Nephron progenitor cell (in vitro differentiated cells): ENCODE data around the gene MMP24.

Source experiments
- DNase-seq: peaks from one replicate; pipeline ENCODE4 v3.0.0; 2021
- H3K27ac Mint-ChIP-seq: 2 replicates; pipeline ENCODE4 v1.8.0; 2021; ENCODE audit warnings: mild to moderate bottlenecking, moderate library complexity, mixed read lengths
- H3K27me3 Mint-ChIP-seq: 2 replicates; pipeline ENCODE4 v1.8.0; 2021; ENCODE audit warnings: mild to moderate bottlenecking, low read depth, mixed read lengths; ENCODE audit not compliant: poor library complexity
- H3K36me3 Mint-ChIP-seq: 2 replicates; pipeline ENCODE4 v1.8.0; 2021; ENCODE audit warnings: low read depth, mixed read lengths
- H3K4me1 Mint-ChIP-seq: 2 replicates; pipeline ENCODE4 v1.8.0; 2021; ENCODE audit warnings: mixed read lengths
- H3K4me3 Mint-ChIP-seq: 2 replicates; pipeline ENCODE4 v1.8.0; 2021; ENCODE audit warnings: mild to moderate bottlenecking, moderate library complexity, mixed read lengths
- H3K9me3 Mint-ChIP-seq: 2 replicates; pipeline ENCODE4 v1.8.0; 2021; ENCODE audit warnings: mild to moderate bottlenecking, moderate library complexity, mixed read lengths
- TF ChIP-seq, protein P1 (sequence below): fragments of 200-600 bp; sonication (generic); IDR thresholded peaks from 2 replicates; pipeline ENCODE4 v1.5.0; 2021; ENCODE audit warnings: antibody characterized with exemption

Gene MMP24

DNA sequence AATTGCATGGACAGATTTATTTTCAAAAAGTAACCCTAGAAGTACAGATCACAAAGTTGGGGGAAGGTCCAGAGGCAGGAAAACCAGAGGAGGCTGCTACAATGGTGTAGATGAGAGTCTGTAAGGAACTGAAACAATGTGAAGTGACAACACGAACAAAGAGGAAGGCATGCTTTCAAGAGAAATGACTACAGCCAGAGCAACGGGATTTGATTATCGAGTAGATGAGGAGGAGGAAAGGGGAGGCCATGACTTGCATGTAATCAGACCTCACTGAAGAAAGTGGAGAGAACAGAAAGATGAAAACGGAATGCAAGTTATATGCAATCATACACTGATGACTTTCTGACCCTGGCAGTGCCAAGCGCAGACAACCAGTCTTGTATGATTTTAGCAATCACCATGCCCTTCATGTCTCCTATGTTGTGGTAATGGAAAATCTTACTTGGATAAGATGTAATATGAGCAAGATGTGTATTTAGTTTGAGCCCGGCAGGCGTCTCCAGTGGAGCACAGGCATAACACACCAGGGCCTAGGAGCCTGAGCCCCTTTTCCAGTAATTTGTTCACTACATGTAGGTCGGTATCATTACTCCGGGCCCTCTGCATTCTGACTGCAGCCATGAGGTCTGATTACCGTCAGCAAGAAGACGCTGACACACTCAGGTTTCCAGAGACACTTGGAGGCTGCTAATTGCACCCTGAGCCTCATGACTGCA, 99.7 kb downstream of the MMP24 start:
- peaks cover 12% of the 10 kb centered on the region for H3K36me3 Mint-ChIP-seq
- H3K4me3 Mint-ChIP-seq: peak overlapping the region; percentile 56
- TF ChIP-seq, protein P1, sequence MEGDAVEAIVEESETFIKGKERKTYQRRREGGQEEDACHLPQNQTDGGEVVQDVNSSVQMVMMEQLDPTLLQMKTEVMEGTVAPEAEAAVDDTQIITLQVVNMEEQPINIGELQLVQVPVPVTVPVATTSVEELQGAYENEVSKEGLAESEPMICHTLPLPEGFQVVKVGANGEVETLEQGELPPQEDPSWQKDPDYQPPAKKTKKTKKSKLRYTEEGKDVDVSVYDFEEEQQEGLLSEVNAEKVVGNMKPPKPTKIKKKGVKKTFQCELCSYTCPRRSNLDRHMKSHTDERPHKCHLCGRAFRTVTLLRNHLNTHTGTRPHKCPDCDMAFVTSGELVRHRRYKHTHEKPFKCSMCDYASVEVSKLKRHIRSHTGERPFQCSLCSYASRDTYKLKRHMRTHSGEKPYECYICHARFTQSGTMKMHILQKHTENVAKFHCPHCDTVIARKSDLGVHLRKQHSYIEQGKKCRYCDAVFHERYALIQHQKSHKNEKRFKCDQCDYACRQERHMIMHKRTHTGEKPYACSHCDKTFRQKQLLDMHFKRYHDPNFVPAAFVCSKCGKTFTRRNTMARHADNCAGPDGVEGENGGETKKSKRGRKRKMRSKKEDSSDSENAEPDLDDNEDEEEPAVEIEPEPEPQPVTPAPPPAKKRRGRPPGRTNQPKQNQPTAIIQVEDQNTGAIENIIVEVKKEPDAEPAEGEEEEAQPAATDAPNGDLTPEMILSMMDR: no peak
- peaks cover 54% of the 10 kb centered on the region for H3K4me1 Mint-ChIP-seq
- no peaks in the 10 kb centered on the region for H3K9me3 Mint-ChIP-seq
- H3K27ac Mint-ChIP-seq: peak overlapping the region; percentile 79
- no peaks in the 10 kb centered on the region for H3K27me3 Mint-ChIP-seq
- no peak for DNase-seq
